ENCODE results near the gene ATP6AP2.

Gene ATP6AP2

DNA sequence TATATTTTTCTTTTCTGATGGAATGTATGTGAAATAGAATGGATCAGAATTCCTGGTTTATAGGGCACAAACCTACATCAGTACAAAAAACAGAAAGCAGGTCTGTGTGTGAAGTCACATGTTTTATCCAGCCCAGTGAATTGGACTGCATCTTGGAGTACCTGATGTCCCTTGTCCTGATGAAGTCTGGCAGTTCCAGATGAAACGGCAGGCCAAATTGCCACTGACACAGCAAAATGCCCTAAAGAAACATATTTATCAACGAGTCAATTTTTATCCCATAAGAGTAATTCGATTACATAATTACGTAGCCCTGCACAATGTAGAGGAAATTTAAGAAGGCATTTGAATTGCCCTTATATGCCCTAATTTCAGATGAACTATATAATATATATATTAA lies 37.8 kb upstream of the ATP6AP2 start:
- TF ChIP-seq, protein P1, sequence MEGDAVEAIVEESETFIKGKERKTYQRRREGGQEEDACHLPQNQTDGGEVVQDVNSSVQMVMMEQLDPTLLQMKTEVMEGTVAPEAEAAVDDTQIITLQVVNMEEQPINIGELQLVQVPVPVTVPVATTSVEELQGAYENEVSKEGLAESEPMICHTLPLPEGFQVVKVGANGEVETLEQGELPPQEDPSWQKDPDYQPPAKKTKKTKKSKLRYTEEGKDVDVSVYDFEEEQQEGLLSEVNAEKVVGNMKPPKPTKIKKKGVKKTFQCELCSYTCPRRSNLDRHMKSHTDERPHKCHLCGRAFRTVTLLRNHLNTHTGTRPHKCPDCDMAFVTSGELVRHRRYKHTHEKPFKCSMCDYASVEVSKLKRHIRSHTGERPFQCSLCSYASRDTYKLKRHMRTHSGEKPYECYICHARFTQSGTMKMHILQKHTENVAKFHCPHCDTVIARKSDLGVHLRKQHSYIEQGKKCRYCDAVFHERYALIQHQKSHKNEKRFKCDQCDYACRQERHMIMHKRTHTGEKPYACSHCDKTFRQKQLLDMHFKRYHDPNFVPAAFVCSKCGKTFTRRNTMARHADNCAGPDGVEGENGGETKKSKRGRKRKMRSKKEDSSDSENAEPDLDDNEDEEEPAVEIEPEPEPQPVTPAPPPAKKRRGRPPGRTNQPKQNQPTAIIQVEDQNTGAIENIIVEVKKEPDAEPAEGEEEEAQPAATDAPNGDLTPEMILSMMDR (IDR thresholded peaks at IDR 0.05; ENCODE audit: low read depth, low read length, missing control alignments), result no peak
- no peak overlapping the region for H3K4me3 ChIP-seq (replicated peaks; ENCODE audit: low read depth, low read length)
- no peak for DNase-seq (ENCODE audit: extremely low read depth, low read depth)

DNA sequence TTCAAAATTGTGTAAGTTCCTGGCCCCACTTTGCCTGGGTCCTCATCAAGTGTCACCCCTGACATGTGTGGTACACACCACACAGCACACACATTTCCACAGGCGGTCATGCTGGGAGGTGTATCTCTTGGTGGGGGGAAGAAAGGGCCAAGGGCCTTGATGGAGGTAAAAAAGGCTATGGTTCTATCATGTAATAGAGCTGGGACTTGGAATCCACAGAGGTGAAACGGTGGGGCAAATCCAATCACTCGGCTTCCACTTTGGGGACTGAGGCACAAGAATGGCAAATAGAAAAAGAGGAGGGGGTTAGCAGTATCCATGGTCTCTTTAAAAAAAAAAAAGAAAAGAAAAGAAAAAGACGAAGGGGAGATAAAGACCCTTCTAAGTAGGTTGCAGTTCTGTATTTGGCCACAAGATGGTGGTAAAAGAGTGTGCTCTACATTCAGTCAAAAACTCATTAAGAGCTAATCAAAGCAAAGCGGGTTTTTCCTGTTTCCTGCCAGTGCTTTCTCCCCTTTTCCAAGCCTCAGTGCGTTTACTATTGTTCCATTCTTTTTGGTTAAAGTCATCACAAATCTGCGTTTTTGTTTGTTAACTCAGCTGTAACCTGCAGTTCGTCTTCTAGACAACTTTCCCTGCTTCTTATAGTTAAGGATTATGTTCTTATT lies 37.0 kb upstream of the ATP6AP2 start:
- TF ChIP-seq, protein P1 (IDR thresholded peaks at IDR 0.05; ENCODE audit: low read depth, low read length, missing control alignments), result peak; percentile 59
- DNase-seq (ENCODE audit: extremely low read depth, low read depth), result peak; percentile 21
- no peak overlapping the region for H3K4me3 ChIP-seq (replicated peaks; ENCODE audit: low read depth, low read length)

DNA sequence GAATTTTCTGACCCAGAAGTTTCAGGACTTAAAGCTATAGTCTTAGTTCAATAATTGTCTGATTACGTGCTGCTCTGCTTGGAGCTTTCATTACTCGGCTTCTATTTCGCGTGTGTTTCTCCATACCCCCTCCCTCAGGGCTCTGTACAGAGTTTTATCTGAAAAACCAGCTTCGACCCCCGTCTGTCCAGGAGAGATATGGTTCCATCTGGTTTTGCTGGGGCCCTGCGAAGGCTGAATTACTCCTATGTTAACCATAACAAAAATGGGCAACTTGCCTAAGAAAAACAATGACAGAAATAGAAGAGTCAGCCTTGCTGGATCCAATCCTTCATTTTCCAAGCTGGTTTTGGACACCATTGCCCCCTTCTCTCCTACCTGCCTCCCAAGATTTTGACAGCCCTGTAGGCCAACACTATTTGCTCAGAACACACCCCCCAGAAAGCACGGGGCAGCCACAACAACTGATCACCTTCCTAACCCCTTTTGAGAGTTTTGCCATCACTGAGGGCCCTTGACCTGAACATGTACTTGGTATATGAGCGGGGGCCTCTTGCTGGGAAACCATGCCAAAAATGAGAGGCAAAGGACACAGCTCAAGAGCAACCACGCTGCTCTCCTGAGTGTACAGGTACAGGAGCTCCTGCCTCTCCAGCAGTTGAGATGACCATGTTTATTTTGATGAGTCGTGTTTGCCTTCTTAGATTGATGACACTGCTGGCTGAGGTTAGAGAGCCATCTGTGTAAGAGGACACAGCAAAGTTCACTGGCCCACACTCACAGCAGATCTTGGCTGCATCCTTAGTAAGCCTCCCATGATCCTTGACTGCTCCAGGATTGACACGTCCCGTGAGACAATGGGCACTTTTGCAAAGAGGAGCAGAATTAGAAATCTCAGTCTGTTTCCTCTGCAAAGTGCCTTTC lies 36.2 kb upstream of the ATP6AP2 start:
- no peak overlapping the region for H3K4me3 ChIP-seq (replicated peaks; ENCODE audit: low read depth, low read length)
- TF ChIP-seq, protein P1 (IDR thresholded peaks at IDR 0.05; ENCODE audit: low read depth, low read length, missing control alignments), result no peak
- no peak for DNase-seq (ENCODE audit: extremely low read depth, low read depth)

DNA sequence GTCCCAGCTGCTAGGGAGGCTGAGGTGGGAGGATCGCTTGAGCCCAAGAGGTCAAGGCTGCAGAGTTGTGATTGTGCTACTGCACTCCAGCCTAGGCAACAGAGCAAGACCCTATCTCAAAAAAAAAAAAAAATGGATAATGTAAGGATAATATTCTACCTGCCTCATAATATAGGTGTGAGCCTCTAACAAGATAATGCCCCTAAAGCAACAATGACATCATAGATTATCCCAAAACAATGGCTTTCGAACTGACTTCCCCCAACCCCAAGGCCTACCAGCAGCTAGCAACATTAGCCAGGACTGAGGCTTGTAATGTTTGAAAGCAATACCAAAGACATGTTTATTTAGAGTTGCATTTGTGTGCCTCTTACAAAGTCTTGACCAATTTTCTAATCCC lies 33.9 kb upstream of the ATP6AP2 start:
- TF ChIP-seq, protein P1 (IDR thresholded peaks at IDR 0.05; ENCODE audit: low read depth, low read length, missing control alignments), result no peak
- no peak for DNase-seq (ENCODE audit: extremely low read depth, low read depth)
- H3K4me3 ChIP-seq (replicated peaks; ENCODE audit: low read depth, low read length), result no peak overlapping the region

DNA sequence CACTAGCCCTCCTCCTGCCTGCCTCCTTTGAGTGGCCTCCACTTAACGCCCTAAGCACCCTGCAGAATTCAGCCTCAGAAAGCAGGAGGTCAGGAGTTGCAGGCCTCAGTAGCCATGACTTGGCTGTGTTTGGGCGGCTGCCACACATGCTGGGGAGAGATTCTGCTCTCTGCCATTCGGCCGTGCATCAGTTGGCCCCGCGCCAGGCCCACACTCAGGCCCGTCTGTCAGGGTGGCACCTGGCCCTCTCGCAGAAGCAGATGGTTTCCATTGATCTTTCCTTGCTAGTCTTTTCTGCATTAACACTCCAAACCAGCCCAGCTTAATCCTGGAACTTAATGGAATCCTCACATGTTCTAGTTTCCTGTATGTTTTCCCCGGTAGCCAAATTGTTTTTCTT lies 30.7 kb upstream of the ATP6AP2 start:
- DNase-seq (ENCODE audit: extremely low read depth, low read depth), result no peak

DNA sequence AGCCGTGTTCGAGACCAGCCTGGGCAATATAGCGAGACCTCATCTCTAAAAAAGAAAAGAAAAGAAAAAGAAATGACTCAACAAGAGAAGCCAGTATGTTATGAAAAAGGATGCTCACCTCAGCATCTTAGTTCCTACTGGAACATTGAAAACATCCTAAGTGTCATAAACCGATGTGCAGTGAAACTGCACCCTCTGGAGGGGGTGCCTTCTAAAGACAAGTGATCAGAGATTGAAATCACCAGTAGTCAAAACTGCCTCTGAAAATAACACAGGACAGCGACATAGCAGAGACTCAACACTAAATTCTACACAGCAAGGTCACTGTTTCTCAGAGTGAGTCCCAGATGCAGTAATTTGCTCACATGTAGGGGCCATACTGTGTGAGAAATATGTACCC lies 28.0 kb upstream of the ATP6AP2 start:
- no peak for DNase-seq (ENCODE audit: extremely low read depth, low read depth)
- H3K4me3 ChIP-seq (replicated peaks; ENCODE audit: low read depth, low read length), result no peak overlapping the region
- TF ChIP-seq, protein P1 (IDR thresholded peaks at IDR 0.05; ENCODE audit: low read depth, low read length, missing control alignments), result peak; percentile 12

More for the DNA sequence above, 30.7 kb upstream of the ATP6AP2 start:
- no peak overlapping the region for H3K4me3 ChIP-seq (replicated peaks; ENCODE audit: low read depth, low read length)
- TF ChIP-seq, protein P1 (IDR thresholded peaks at IDR 0.05; ENCODE audit: low read depth, low read length, missing control alignments), result no peak

Measured in HFF-Myc (cell line).